Measurements from ENCODE around the gene NHERF1. TPM values are rescaled to one million over a fixed set of nuclear protein-coding genes. Genes with fewer than 3 reads are reported as not detected.
A peak's percentile ranks its signal among the peaks of the same experiment; 100 is the strongest.

Gene NHERF1
- total RNA-seq, 1 experiment from 2014 or later: 15.0 TPM

DNA sequence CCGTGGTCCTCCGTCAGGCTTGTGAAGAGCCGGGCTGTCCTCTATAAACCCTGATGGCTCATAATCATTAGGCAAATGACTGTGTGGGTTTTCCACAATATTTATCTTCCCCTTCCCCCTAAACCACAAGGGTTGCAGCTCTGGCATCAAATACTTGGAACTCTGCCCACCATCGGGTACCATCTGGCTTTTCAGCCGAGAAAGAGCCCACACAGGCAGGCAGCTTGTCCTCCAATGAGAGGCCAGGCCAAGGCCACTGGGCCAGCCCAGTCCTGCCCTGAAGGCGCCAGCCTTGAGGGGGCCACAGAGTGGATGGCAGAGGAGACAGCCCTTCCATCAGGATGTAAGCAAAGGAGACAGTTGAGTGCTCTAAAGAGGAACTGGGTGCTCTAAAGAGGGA, 59.5 kb downstream of the NHERF1 start:
- DNase-seq (ENCODE audit: low read depth): peak; percentile 16

DNA sequence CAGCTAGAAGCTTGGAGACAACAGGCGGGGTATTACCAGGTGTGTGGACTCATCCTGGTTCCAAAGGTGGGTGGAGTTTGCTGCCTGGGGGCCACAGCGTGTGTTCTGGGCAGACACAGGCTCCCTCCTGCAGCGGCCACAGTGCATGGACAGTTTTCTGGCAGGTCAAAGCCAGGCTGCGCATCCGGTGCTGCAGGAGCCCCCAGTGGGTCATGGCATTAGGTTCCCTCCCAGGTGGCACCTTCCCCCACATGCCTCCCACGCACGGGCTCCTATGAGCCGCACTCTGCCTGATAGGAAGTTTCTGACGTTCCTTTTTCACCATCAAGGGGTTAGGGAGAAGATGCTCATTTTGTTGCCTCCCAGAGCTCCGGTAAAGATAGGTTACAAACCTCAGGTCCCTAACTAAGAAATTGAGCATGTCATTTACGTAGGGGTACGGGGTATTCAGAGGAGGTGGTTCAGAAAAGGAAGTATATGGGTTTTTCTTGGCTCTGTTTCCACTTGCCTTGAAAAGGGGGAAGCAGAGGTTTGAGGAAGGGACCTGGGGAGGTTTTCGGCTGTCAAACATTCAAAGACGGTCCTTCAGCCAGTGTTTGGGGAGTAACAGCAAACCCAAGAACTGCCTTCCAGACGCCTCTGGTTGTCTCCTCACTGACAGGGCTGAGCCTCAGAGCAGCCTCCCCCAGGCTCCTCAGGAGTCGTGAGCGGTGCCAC, 60.4 kb downstream of the NHERF1 start:
- DNase-seq (ENCODE audit: low read depth): no peak

DNA sequence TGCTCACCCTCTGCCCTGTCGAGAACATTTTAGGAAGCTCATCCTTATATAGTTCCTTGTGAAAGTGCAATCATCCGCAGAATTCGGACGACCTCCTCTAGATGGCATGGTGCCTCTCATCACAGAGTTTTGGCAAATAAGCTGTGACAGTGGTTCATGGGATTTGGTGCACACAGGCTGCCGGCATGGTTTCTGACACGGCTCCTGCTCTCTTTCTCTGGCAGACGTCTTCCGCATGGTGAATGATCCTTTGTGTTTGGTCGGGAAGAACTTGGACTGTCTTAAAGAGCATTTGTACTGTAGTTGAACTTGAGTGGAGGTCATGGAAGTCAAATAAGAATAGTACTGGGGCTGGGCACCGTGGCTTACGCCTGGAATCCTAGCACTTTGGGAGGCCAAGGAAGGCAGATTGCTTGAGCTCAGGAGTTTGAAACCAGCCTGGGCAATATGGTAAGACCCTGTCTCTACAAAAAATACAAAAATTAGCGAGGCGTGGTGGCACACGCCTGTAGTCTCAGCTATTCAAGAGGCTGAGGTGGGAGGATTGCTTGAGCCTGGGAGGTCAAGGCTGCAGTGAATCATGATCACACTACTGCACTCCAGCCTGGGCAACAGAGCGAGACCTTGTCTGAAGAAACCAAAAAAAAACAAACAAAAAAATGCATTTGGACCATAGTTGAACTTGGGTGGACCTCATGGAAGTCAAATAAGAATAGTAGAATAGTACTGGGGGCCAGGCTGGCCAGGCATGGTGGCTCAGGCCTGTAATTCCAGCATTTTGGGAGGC, 62.5 kb downstream of the NHERF1 start:
- DNase-seq (ENCODE audit: low read depth): peak; percentile 4

DNA sequence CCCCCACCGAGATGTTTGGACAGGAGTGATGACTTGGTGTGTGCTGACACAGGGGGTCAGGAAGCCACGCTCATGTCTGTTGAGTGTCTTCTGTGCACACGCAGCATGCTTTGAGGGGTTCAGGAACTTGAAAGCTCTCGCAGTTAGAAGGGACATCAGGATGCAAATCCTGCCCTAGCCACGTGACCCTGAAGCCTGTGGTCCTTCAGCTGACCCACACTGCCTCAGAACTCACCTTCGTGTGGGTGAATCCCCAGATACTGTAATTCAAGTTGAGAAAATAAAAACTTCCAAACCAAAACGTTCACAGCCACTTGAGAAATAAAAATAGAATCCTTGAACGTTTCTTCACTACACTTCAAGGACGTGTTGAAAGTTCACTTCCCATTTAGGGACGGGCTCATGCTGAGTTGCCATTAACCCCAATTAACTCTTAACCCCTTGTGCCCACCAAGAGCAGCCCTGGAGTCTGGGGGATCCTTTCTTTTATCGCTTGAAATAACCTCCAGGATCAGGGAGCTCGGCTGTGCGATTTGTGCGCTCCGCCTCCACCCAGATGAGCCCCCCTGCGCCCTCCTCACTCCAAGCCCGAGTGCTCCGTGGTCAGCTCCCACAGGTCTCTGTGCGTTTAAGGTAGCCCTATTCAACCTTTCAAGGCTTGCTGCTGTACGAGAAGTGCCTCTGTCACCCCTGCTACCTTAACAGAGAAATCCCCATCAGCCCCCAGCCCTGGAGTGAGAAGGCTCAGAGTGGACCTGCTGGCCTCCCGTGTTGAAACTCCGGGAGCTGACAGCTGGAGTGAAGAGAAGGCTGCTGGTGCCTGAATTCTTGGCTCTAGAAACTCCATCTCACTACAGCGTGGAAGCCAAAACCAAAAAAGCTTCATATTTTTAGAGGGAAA, 63.9 kb downstream of the NHERF1 start:
- no peak for DNase-seq (ENCODE audit: low read depth)

DNA sequence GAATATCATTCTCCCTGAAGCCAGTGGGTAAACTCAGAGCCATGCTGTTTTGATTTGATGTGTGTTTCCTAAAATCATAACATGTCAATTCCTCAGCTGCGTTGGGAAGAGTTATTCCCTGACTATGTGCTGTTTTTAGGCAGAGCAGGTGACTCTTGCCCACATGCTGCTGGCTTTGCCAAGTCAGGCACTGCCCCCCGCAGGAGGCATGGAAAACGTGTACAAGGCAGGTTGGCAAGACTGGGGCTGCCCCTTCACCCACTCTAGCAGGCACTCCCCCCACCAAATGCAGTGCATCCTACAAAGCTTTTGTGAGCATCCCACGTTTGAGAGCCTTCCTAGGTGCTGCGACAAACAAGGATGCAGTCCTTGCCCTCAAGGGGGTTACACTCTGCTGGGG, 66.0 kb downstream of the NHERF1 start:
- peak; percentile 4 for DNase-seq (ENCODE audit: low read depth)

DNA sequence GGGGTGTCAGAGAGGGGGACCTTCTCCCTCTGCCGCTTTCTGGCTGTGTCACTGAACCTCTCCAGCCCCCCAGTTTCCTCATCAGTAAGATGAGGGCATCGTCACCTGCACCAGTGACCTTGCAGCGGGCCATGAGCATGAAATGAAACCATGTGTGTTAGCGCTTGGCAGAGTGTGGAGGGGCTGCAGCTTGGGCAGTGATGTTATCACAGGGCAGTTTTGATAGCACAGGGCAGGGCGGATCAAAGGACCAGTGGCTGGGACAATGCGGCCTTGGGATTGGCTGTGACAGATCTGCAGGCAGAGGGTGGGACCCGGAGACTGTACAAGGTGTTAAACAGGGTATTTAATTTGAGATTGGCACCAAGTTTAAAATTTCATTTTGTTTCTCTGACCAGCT, 66.6 kb downstream of the NHERF1 start:
- DNase-seq (ENCODE audit: low read depth): no peak

DNA sequence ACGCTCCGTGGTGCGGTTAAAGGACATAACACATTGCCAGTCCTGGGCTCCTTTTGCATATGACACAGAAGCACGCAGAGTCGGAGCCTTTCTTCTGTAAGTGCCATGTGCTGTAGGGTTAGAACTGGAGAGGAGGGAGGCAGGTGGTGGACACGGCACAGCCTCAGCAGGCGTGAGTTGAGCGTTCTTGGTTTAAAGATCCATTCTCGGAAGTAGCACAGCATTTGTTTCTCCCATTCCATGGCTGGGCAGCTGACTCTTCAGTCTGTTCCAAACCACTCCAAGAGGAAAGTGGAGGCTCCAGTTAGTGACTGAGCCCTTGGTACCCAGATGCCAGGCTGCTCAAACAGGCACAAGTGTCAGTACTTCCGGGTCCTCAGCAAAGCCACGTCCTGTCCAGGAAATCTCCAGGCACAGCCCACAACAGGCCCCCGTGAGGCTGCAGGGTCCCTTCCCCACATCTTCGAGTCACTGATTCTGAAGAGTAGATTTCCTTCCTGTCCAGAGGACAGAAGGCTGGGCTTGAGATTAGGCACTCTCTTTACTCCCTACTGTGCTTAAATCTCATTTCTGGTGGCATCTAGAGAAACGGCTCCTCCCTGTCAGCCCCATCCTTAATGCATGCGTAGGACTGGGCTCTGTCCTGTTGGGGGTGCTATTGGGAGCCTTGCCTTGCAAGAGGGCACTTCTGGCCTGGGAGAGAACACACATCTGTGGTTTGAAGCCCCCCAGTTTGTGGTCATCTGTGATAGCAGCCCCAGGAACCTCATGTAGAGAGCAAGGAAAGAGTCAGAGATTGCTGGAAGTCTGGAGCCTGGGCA, 67.3 kb downstream of the NHERF1 start:
- DNase-seq (ENCODE audit: low read depth): no peak

DNA sequence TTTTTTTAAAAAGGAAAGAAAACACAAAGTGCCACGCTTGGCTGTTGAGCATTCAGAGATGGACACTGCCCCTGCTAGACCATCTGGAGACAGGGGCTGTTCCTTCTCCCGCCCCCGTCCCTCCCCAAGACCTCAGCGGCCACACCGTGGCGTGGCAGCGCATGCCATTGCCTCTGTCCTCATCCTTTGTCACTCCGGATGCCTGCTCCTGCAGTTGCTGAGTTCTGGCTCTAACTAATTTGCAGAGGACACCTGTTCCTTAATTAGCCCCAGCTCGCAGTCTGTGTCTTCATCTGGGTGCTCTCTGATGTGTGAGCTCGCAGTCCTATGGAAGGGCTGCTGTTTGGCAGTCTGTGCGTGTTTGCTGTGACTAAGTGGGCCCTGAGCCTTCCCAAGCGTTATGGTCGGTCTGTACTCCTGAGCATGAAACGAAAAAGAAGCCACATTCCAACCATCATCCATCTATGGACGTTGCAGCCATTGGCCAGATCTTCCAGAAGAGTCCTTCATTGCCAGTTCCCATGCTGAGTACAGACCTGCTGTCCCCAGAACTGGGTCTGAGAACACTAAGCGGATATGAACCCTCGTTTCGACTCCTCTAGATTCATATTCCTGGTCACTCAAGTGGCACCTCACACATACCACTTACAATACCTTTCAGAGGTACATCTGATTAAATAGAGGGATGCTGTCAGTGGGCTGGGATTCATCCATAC, 68.6 kb downstream of the NHERF1 start:
- no peak for DNase-seq (ENCODE audit: low read depth)

DNA sequence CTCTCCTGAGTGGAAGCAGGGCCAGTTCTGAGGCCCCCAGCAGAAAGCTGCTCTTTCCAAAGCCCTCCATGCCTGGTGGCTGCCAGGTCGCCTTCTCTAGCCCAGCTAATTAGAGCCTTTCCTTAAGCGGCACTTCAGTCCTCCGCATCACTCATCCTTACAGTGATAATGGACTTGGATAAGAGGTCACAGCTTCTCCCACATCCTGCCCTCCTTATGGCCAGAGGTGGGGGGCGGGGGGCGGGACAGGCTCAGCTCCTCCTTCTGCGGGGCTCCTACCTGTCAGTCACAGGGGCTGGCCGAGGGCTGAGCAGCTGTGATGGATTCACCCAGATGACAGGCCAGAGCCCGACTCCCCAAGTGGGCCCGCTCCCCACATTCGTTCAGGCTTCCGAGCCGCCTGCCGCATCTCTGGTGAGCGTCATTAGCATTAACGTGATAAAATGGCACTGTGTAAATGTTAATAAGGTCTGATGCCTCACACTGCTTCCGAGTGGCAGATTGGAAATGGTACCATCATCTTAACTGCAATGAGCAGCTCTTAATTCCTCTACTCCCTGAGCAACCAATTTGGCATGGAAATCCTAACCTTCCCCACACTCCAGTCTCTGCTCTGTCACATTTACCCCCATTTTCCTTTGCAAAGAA, 70.0 kb downstream of the NHERF1 start:
- no peak for DNase-seq (ENCODE audit: low read depth)

Other genes with a start within 250 kb of the NHERF1 start
- gene CD300LB, start 217.2 kb upstream of the NHERF1 start, total RNA-seq (2014; rRNA removed; shearing (Covaris generic)): not detected in 2 replicates
- gene CD300C, start 202.5 kb upstream of the NHERF1 start, total RNA-seq (2014; rRNA removed; shearing (Covaris generic)): not detected in 2 replicates
- gene CD300H, start 181.1 kb upstream of the NHERF1 start, total RNA-seq (2014; rRNA removed; shearing (Covaris generic)): not detected in 2 replicates
- gene CD300LD, start 156.3 kb upstream of the NHERF1 start, total RNA-seq (2014; rRNA removed; shearing (Covaris generic)): not detected in 2 replicates
- not detected in 2 replicates for gene CD300E, start 124.9 kb upstream of the NHERF1 start, total RNA-seq (2014; rRNA removed; shearing (Covaris generic))
- not detected in 2 replicates for gene CD300LF, start 35.7 kb upstream of the NHERF1 start, total RNA-seq (2014; rRNA removed; shearing (Covaris generic))
- not detected in 2 replicates for gene RAB37, start 11.4 kb upstream of the NHERF1 start, total RNA-seq (2014; rRNA removed; shearing (Covaris generic))
- gene NAT9, start 27.7 kb downstream of the NHERF1 start, total RNA-seq (2014; rRNA removed; shearing (Covaris generic)): 11.4 and 12.1 TPM in 2 replicates
- gene GRIN2C, start 111.3 kb downstream of the NHERF1 start, total RNA-seq (2014; rRNA removed; shearing (Covaris generic)): not detected in 2 replicates
- 3.4 and 6.1 TPM in 2 replicates for gene FDXR, start 124.4 kb downstream of the NHERF1 start, total RNA-seq (2014; rRNA removed; shearing (Covaris generic))
- not detected in 2 replicates for gene FADS6, start 145.0 kb downstream of the NHERF1 start, total RNA-seq (2014; rRNA removed; shearing (Covaris generic))
- not detected in 2 replicates for gene USH1G, start 174.6 kb downstream of the NHERF1 start, total RNA-seq (2014; rRNA removed; shearing (Covaris generic))
- not detected in 2 replicates for gene OTOP2, start 175.6 kb downstream of the NHERF1 start, total RNA-seq (2014; rRNA removed; shearing (Covaris generic))
- not detected in 2 replicates for gene OTOP3, start 187.3 kb downstream of the NHERF1 start, total RNA-seq (2014; rRNA removed; shearing (Covaris generic))
- 0.10 and 0.60 TPM in 2 replicates for gene HID1, start 224.1 kb downstream of the NHERF1 start, total RNA-seq (2014; rRNA removed; shearing (Covaris generic))
- 8.4 and 8.9 TPM in 2 replicates for gene CDR2L, start 239.0 kb downstream of the NHERF1 start, total RNA-seq (2014; rRNA removed; shearing (Covaris generic))